Activated gamma-delta T cell treated with Interleukin-2 at 50 U/mL for 16 hours (primary cell): ENCODE results near the gene SLC35F3.
"Not testable (repeated sequence)": the region's sequence is repeated elsewhere in the genome, so short reads cannot be mapped to it uniquely, and the experiment has no call there.

Experiments used
- DNase-seq: peaks from one replicate; pipeline ENCODE4 v3.0.0-alpha.2; 2020

The SLC35F3 gene

DNA sequence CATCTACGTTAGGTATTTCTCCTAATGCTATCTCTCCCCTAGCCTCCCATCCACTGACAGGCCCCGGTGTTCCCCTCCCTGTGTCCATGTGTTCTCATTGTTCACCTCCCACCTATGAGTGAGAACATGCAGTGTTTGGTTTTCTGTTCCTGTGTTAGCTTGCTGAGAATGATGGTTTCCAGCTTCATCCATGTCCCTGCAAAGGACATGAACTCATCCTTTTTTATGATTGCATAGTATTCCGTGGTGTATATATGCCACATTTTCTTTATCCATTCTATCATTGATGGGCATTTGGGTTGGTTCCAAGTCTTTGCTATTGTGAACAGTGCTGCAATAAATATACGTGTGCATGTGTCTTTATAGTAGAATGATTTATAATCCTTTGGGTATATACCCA is 247.9 kb downstream of the SLC35F3 start:
- not testable (repeated sequence) for DNase-seq

DNA sequence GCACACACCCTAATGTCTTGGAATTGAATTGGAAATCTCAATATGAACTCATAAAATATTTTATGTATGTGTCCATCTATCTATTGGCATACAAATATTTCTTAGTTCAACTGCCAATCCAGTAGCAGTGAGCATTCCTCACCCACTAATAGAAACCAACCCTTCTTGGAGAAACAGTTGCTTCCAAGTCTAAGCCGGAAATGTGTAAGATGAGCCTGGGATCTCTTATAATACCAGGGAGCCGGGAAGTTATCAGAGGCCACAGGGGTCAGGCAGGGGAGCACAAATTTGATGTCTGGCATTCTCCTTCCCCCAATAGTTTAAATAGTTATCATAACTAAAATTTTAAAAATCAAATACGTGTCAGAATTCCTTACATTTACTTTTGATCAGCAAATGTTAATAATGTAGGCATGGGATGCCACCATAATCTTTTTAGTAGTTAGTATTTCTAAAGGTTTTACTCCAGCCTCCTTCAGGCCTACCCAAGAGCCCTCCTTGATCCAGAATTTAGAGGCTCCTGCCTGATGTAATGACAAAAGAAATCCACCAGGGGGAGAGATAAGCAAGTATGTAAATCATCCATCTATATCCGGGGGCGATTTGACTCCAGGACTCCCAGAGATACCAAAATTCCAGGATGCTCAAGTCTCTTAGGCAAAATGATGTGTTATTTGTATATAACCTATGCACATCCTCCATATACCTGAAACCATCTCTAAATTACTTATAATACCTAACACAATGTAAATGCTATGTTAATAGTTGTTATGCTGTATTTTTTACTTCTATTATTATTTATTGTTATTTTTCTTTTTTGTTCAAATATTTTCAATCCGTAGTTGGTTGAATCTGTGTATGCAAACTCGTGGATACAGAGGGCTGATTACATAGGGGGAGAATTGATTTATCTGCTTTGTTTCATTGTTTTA is 250.1 kb downstream of the SLC35F3 start:
- no peak for DNase-seq

DNA sequence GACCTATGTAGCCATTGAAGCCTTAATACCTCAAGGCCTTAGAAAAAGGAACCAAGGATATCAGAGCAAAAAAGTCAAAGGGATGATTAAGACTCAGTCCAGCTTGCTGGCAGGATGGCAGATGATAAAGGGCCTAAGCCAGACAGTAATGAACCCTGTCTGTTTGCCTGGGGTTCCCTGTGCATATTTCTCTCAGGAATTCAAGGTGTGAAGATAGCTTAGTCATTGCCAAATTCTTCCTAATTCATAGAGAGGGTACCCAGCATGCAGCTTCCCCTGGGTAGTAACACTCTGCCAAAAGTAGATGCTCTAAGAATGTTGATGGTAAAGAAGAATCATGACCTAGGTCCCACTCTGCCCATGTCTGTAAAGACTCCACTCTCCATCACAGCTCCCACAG is 258.2 kb downstream of the SLC35F3 start:
- no peak for DNase-seq

DNA sequence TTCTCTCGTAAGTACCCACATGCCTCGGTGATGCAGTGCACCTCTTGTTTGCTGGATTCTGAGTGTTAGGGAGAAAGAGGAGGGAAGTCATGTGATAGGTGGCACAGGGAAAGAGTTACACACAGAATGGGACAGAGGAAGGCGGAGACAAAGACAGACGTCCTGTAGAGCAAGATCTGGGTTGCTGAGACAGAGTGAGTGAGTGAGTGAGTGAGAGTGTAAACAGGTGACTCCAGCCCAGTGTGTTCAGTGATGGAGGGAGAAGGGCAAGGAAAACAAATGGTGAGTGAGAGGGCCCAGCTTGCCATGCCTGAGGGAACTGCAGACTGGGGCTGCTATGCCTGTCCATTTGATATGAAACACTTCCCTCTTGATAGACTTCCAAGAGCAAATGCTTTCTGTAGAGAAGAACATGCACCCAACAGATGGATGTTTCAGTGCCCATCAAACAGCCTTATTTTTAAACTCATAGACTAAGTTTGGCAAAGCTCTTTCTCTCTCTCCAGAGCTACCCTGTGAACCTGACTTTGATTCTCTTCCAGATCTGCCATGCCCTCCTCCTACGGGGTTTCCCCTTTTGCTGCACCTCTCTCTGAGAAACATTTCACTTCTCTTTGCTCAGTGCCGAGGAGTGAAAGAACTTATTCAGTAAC is 258.9 kb downstream of the SLC35F3 start:
- DNase-seq: no peak

DNA sequence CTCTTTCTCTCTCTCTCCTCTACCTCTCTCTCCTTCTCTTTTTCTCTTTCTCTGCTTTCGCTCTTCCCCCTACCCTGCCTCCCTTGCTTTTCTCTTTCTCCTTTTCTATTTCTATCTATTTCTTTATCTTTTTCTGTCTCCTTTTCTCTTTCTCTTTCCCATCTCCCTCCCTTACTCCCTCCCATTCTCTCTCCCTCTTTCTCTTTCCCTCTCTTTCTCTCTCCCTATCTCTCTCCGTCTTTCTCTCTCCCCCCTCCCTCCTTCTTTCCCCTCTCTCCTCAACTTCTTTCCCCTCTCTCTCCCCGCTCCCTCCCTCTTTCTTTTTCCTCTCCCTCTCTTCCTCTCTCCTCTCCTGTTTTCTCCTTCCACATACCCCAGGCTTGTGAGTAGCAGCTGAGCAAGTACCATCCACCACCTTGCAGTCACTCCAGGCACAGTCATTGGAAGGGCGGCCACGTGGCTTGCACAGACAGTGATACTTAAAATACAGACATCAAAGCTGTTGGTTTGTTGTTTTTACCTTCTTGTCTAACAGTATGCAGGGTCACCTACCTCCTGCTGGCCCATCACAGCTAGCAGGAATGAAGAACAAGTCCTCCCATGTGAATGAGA is 259.7 kb downstream of the SLC35F3 start:
- no peak for DNase-seq

DNA sequence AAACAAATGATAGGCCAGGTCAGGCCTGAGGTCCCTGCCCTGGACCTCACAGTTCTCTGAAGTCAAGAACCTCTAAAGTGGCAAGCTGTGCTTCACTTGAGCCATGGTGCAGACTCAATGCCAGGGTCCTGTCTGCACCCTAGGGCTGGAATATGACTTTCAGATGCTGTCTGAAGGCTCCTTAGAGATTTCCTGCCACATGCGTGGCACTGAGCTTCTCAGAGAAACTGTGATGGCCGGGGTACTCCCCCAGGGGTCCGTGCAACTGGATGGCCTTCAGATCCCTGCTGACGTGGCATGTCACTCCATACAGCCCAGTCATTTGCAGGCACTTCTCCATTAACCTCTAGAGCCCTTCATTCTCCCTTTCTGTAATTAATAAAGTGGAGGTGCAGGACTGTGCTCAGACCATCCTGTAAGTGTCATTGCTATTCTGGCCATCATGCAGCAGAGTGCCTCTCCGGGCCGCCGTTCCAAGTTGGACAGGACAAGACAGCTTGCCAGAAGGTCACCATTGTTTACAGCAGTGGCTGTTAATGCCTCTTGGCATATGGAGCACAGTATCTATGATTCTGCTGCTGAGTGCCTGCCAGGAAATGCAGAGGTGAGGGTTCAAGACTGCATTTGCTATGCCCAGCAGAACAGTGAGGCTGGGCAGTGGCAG is 263.7 kb downstream of the SLC35F3 start:
- no peak for DNase-seq

DNA sequence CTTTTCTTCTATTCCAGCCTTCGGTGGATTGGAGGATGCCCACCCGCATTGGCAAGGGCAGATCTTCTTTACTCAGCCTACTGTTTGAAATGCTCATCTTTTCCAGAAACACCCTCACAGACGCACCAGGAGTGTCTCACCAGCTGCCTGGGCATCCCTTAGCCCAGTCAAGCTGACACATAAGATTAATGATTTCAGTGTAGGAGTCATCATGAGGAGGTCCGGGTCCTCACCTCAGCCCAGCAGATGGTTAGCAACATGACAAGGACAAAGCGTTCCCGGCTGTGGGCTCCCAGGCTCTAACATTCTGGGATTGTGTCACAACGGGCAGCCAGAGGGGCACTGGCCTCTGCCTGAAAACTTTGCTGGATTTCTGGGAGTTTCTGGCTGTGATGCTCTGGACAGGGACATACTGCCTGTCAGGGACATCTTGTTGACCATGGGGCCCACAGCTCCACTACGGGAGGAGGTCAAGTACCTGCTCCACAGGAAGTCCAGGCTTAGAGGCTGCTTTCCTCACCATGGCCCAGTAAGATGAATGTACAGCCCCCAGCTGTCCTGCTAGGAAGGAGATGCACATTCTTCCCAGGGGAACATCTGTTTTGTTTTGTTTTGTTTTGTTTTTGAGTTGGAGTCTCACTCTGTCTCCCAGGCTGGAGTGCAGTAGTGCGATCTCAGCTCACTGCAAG is 264.8 kb downstream of the SLC35F3 start:
- no peak for DNase-seq

DNA sequence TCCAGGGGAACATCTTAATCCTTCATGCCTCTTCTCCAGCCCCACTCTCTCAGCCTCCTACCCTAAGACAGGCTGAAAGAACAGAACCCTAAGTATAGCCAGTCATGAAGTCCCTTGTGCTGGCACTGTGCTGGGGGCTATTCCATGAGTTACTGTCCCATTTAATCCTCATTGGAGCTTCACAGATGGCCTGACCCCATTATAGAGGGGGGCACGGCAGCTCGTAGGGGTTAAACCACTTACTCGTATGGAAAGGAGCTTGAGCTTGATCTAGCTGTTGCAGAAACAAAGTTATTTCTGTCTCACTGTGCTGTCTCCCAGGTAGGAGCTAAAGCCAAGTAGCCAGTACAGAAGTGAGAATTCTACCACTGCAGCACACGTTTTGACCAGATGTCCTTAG is 265.6 kb downstream of the SLC35F3 start:
- no peak for DNase-seq

DNA sequence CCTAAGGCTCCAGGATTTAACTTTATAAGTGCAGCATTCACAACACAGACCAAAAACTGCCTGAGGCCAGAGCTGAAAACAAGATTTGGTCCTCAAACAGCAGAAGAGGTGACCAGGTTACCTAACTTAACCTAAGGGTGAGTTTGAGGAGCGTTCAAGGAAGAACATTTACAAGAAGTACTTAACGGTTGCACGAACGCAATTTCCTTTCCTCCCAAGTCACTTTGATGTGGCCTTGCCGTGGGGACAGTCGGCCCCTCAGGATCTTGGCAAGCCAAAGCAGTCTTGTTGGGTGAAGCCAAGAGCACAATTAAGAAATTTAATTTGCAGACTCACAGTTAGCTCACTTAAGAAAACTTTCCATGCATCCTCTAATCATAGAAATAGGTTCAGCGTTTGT is 266.1 kb downstream of the SLC35F3 start:
- DNase-seq: no peak

DNA sequence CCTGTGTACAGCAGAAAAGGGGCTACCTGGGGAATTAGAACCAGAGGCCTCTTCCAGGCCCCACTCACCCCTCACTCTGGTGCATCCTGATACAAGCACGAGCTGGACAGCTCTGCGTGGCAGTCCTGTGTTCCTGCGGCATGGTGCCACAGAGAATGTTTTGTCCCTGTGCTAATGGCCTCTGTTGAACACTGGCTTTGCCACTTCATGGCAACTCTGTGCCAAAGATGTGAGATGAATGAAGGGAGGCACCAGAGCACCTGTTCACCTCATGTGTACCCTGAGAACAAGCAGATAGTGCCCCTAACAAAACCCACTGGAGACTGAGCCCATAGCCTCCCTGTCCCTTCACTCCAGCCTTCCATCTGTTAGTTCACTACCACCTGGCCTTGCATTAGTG is 269.5 kb downstream of the SLC35F3 start:
- no peak for DNase-seq

DNA sequence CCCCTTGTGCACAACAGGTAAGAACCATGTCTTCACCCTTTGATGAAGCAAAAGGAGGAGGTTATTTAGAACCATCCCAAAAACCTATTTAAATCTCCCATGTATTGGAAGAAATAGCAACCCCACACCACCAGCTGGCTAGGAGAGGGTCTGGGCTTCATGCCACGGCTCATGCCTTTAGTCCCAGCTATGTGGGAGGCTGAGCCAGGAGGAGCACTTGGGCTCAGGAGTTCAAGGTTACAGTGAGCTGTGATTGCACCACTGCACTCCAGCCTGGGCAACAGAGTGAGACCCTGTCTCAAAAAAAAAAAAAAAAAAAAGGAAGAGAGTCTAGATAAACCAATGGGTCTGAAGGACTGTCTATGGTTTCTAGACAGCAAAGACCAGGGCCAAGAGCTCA is 270.9 kb downstream of the SLC35F3 start:
- no peak for DNase-seq

DNA sequence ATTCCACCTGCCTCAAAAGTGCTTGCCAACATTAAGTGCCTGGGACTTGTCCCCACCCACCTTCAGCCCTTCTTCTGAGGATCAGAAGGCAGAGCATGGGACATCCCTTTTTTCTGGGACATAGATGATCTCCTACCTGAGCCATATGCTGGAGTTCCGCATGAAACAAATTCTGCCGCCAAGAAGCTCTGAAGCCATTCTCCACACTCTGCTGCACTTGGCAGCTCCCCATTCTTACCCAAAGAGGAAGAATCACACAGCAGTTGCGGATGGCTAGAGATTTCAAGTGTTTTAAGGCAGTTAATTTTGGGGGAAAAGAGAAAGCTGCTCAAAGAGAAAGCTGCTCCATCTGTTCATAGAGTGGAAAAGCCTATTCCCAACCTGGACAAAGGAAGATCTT is 271.5 kb downstream of the SLC35F3 start:
- no peak for DNase-seq

DNA sequence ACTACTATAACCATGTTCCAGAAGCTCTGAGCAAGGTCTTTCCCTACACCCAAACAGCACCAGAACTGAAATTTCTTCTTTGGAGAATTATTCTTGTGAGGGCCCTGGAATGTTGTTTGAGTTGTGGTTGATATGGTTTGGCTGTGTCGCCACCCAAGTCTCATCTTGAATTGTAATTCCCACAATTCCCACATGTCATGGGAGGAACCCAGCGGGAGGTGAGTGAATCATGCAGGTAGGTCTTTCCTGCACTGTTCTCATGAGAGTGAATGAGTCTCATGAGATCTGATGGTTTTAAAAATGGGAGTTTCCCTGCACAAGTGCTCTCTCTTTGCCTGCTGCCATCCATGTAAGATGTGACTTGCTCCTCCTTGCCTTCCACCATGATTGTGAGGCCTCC is 272.4 kb downstream of the SLC35F3 start:
- DNase-seq: not testable (repeated sequence)

DNA sequence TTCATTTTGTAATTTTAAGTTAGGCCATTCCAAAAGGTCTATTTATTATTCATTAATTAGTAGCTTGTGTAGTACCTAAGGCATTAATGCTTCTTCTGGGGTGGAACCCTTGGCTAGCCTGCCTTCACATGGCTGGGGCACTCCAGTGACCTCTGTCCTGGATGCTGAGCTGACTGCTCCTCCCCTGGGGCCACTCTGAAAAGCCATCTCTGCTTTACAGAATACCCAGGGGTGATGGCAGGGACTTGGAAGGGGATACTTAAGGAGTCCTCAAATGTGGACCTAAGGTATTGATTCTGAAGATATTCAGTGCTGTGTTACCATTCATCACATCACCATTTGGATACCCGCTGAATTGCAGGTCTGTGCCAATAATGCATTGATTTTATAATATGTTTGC is 281.0 kb downstream of the SLC35F3 start:
- no peak for DNase-seq

DNA sequence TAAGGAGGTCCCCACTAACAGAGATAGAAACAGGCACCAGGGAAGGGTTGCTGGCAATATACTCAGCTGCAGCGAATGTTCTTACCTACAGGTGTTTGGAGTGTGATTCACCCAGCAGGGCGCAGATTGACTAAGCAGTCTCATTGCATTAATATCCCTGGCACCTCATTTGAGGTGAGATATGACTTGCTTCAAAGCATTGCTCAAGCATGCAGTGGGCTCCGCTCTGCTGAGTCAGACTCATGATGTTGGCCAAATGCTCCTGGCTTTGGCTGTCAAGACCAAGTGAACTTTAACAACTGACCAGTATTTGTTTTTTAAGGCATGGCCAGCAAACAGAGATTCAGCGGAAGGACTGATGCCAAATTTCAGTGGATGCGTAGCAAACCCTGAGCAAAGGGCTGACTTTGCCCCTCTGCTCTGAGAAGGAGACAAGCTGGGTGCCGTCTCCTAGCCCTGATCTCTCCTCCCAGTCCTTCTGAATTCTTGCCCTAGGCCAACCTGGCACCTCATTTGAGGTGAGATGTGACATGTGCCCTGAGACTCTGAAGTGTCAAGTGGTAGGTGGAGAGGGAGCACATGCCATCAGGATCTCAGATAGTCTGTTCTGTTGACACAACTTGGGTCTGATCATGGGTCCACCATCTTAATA is 281.7 kb downstream of the SLC35F3 start:
- no peak for DNase-seq

DNA sequence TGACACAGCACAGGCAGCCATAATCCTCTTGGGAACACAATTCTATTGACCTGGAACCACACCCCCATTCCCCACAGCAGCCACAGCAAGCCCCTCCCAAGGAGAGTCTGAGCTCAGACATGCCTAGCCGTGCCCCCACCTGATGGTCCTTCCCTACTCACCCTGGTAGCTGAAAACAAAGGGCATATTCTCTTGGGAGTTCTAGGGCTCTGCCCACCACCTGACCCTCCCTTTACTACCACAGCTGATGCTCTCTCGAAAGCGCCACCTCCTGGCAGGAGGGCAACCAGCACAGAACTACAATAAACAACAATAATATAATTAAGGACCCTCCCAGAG is 283.9 kb downstream of the SLC35F3 start:
- no peak for DNase-seq

DNA sequence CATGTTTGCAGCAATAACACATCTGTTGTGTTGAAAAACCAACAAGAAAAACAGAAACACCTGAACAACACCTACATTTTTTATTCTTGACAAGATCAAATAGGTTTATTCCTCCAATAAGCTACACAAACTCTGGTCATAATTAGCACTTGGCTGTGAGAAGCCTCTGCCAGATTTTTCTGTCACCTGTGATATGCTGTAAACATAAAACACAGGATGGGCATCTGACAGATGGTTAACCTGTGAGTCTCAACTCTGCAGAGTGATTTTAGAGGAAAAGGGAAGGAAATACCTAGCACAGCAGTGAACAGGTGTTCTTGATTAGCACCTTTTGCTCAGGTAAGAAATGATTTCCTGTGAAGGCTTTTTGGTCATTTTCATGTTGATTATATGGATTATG is 293.4 kb downstream of the SLC35F3 start:
- no peak for DNase-seq

DNA sequence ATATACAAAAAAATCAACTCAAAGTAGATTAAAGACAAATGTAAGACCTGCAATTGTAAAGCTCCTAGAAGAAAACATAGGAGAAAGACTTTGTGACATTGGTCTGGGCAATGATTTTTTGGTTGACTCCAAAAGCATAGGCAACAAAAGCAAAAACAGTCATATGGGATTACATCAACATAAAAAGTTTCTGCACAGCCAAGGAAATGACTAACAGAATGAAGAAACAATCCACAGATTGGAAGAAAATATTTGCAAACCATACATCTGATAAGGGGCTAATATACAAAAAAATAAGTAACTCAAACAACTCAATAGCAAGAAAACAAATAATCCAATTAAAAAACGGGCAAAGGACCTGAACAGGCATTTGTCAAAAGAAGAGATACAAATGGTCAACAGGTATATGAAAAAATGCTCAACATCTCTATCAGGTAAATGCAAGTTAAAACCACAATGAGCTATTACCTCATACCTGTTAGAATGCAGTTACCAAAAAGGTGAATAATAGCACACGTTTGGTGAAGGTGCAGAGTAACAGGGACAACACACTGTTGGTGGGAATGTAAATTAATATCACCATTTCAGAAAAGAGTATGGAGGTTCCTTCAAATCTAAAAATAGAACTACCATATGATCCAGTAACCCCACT is 295.1 kb downstream of the SLC35F3 start:
- DNase-seq: no peak

DNA sequence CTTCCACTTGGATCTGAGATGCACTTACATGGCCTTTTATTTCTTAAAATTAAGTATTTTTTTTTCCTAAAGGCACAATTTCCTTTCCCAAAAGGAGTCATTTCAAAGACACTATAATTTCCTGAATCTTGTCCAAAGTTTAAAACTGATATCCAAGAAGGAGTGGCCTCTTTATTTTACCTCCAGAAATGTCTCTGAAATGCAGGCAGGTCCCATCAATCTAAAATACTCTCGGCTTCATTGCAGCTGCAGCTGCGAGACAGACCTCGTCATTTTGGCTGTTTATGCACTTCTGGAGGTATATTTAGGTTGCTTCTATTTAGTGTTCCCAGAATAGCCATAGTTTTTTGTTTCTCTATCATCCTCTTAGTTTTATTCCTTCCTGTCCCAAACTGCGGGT is 296.1 kb downstream of the SLC35F3 start:
- DNase-seq: no peak

DNA sequence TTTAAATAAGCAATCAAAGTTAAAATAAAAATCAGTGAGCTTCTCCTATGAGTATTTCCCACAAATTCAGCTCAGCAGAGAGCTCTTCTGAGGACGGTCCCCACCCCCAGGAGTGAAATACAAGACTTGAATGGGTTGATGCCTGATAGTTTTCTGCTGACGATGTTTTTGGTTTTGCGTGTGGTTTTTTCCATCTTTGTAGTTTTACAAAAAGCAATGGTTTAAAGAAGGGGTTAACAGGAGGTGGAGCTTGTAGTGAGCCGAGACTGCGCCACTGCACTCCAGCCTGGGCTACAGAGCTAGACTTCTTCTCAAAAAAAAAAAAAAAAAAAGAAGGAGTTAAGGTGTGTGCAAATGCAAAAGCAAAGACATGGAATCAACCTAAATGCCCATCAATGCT is 297.1 kb downstream of the SLC35F3 start:
- no peak for DNase-seq

DNA sequence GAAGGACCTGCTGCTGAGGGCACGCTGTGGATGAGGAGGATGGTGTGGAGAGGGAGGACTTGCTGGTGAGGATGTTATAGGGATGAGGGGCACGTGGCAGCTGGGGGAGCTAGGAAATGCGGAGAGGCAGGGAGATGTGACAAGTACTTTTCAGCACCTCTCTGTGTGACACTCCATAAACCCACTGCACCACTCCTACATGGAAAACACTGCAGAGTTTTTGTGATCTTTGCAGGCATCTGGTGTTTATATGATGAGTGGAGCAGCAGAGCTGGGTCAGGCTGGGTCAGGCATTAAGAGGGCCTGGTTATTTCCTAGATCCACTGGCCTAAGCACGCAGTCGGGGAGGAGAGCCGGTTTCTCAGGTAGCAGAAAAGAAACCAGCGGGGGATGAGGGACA is 301.5 kb downstream of the SLC35F3 start:
- DNase-seq: no peak
